ENCODE results near the gene B3GNT2.

DNA sequence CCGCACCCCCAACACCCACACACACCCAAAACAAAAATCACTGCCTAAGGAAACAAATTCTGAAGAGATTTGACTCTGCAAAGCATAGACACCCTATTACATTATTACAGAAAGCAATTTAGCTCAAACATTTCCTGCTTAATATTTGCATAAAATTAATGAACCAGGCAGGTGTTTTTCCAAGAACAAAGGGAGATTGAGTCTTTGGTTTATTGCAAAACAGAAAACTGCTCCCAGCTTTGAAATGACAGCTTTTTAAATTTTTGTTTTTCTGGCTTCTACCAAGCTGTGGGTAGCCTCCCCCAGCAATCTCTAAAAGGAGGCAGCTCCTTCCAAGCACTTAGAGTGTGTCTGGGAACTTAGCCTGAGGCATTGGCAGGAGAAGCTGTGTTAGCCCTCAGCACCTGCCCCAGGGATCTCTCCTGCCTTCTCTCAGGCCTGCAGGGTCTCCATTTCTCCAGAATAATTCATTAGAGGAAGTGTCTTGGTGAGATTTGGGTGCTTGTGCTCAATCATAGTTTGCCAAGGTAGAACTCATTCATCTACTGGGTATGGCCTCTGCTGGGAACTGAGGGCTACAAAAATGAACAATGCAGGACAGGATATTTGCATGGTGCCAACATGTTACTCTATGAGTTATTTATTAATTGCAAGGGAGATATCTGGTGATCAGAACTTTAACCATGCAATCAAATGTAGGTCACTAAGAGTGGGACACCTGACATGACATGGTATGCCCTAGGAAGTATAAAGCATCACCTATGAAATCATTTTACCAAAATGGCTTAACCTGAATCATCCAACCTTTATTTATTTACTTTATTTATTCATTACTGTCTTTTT is 58.7 kb downstream of the B3GNT2 start:
- TF ChIP-seq, protein P1, sequence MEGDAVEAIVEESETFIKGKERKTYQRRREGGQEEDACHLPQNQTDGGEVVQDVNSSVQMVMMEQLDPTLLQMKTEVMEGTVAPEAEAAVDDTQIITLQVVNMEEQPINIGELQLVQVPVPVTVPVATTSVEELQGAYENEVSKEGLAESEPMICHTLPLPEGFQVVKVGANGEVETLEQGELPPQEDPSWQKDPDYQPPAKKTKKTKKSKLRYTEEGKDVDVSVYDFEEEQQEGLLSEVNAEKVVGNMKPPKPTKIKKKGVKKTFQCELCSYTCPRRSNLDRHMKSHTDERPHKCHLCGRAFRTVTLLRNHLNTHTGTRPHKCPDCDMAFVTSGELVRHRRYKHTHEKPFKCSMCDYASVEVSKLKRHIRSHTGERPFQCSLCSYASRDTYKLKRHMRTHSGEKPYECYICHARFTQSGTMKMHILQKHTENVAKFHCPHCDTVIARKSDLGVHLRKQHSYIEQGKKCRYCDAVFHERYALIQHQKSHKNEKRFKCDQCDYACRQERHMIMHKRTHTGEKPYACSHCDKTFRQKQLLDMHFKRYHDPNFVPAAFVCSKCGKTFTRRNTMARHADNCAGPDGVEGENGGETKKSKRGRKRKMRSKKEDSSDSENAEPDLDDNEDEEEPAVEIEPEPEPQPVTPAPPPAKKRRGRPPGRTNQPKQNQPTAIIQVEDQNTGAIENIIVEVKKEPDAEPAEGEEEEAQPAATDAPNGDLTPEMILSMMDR (conservative IDR thresholded peaks at IDR 0.05; ENCODE audit: low read length), result no peak
- TF ChIP-seq EZH2phosphoT487 (IDR thresholded peaks at IDR 0.05; ENCODE audit: borderline replicate concordance), result no peak

Measured in Loucy (cell line).